Measurements from ENCODE around the gene HADHB.

The HADHB gene

DNA sequence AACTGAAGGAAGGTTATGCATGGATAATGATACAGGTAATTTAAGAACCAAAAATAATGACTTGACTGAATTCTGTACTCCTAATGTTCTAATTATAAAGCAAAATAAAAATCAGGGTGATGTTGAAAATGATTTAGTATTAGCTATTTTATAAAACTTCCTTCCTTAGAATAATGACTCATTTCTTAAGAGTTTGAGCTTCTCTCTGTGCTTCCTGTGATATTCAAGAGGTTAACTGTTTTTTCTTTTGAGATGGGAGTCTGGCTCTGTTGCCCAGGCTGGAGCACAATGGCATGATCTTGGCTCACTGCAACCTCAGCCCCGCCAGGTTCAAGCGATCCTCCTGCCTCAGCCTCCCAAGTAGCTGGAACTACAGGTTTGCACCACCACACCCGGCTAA, 15.1 kb upstream of the HADHB start:
- H3K4me3 ChIP-seq (ENCODE audit: low read length) = no peak overlapping the region
- no peak for DNase-seq (ENCODE audit: low read depth)
- TF ChIP-seq, protein P1, sequence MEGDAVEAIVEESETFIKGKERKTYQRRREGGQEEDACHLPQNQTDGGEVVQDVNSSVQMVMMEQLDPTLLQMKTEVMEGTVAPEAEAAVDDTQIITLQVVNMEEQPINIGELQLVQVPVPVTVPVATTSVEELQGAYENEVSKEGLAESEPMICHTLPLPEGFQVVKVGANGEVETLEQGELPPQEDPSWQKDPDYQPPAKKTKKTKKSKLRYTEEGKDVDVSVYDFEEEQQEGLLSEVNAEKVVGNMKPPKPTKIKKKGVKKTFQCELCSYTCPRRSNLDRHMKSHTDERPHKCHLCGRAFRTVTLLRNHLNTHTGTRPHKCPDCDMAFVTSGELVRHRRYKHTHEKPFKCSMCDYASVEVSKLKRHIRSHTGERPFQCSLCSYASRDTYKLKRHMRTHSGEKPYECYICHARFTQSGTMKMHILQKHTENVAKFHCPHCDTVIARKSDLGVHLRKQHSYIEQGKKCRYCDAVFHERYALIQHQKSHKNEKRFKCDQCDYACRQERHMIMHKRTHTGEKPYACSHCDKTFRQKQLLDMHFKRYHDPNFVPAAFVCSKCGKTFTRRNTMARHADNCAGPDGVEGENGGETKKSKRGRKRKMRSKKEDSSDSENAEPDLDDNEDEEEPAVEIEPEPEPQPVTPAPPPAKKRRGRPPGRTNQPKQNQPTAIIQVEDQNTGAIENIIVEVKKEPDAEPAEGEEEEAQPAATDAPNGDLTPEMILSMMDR (IDR thresholded peaks at IDR 0.05; ENCODE audit: insufficient read depth, low read depth, low read length, missing control alignments) = no peak

DNA sequence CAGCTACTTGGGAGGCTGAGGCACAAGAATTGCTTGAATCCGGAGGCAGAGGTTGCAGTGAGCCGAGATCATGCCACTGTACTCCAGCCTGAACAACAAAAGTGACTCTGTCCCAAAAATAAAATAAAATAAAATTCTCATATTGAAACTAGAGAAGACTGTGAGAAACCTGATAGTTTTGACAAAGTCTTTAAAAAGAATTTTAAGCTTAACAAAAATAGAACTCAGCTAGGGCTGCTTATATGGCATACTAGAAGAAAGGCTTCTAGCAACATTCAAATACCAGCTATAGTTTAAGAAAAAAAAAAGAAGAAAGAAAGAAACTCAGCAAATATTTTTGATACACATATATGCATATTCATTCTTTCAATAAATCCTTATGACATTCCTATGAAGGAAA, 13.9 kb upstream of the HADHB start:
- TF ChIP-seq, protein P1 (IDR thresholded peaks at IDR 0.05; ENCODE audit: insufficient read depth, low read depth, low read length, missing control alignments) = no peak
- no peak overlapping the region for H3K4me3 ChIP-seq (ENCODE audit: low read length)
- no peak for DNase-seq (ENCODE audit: low read depth)

DNA sequence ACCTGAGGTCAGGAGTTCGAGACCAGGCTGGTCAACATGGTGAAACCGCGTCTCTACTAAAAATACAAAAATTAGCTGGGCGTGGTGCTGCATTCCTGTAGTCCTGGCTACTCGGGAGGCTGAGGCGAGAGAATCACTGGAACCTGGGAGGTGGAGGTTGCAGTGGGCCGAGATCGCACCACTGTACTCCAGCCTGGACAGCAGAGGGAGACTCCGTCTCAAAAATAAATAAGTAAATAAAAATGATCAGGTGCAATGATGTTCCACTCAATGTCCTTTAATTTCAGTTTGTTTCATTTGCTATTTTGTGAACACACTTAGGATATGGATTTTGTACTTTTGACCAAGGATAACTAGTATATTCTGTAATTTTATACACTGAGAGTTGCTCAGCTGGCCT, 9.7 kb upstream of the HADHB start:
- TF ChIP-seq, protein P1 (IDR thresholded peaks at IDR 0.05; ENCODE audit: insufficient read depth, low read depth, low read length, missing control alignments) = peak; percentile 42
- H3K4me3 ChIP-seq (ENCODE audit: low read length) = no peak overlapping the region
- DNase-seq (ENCODE audit: low read depth) = peak; percentile 23

DNA sequence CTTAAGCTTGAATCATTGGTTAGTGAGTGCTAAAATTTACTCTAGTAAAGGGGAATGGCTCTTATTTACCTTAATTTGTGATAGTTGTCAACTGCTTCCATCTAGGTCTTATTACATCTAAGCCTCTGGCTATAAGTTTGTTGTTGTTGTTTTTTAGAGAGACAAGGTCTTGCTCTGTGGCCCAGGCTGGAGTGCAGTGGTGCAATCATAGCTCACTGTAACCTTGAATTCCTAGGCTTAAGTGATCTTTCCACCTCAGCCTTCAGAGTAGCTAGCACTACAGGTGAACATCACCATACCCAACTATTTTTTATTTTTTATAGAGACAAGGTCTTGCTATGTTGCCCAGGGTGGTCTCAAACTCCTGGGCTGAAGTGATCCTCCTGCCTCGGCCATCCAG, 6.9 kb upstream of the HADHB start:
- H3K4me3 ChIP-seq (ENCODE audit: low read length) = no peak overlapping the region
- TF ChIP-seq, protein P1 (IDR thresholded peaks at IDR 0.05; ENCODE audit: insufficient read depth, low read depth, low read length, missing control alignments) = no peak
- no peak for DNase-seq (ENCODE audit: low read depth)

DNA sequence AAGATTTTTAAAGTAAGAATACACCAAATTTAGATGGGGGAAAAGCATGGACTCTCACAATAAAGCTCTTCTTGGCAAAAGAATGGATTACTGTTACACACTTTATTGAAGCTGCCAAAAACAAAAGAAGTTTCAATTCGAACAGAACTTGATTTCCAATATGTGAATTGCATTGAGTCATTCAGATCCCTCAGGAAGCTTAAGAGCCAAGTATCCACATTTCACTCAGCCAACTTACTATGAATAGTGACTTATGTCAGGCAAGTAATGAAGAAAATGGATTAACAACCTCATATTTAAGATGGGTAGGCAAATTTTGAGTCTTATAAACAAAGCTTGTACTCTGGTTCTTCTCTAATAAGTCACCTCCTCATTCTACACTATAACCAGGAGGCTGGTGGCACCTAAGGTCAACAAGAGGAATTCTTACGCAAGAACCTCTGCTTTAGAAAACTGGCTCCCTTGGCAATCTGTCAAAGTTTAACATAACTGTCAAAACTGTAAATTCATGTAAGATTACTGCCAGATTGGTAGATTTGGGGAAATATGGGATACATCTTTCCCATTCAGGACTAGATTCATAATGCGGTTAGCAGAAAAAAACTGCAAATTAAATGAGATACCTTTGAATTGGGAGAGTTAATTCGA, 6.3 kb upstream of the HADHB start:
- H3K4me3 ChIP-seq (ENCODE audit: low read length) = no peak overlapping the region
- TF ChIP-seq, protein P1 (IDR thresholded peaks at IDR 0.05; ENCODE audit: insufficient read depth, low read depth, low read length, missing control alignments) = no peak
- peak; percentile 33 for DNase-seq (ENCODE audit: low read depth)

DNA sequence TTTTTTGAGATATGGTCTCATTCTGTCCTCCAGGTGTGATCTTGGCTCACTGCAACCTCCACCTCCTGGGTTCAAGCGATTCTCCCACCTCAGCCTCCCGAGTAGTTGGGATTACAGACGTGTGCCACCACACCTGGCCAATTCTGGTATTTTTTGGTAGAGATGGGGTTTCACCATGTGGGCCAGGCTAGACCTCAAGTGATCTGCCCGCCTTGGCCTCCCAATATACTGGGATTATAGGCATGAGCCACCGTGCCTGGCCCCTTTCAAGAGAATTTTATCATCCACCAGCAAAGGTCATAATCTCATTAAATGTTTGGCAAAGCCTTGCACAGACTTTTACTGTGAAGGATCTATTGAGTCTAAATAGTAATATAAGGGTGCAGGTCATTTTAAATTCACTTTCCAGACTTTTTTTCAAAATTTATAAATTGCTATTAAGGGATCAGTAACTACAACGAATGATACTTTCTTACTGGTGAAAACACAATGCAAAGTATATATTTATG, 2.8 kb upstream of the HADHB start:
- TF ChIP-seq, protein P1 (IDR thresholded peaks at IDR 0.05; ENCODE audit: insufficient read depth, low read depth, low read length, missing control alignments) = no peak
- DNase-seq (ENCODE audit: low read depth) = no peak
- no peak overlapping the region for H3K4me3 ChIP-seq (ENCODE audit: low read length)

Data from epithelial cell of esophagus (primary cell).